ENCODE measurements around the gene TIGD7.

The TIGD7 gene, protein sequence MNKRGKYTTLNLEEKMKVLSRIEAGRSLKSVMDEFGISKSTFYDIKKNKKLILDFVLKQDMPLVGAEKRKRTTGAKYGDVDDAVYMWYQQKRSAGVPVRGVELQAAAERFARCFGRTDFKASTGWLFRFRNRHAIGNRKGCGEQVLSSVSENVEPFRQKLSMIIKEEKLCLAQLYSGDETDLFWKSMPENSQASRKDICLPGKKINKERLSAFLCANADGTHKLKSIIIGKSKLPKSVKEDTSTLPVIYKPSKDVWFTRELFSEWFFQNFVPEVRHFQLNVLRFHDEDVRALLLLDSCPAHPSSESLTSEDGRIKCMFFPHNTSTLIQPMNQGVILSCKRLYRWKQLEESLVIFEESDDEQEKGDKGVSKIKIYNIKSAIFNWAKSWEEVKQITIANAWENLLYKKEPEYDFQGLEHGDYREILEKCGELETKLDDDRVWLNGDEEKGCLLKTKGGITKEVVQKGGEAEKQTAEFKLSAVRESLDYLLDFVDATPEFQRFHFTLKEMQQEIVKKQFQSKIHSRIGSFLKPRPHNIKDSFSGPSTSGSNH

DNA sequence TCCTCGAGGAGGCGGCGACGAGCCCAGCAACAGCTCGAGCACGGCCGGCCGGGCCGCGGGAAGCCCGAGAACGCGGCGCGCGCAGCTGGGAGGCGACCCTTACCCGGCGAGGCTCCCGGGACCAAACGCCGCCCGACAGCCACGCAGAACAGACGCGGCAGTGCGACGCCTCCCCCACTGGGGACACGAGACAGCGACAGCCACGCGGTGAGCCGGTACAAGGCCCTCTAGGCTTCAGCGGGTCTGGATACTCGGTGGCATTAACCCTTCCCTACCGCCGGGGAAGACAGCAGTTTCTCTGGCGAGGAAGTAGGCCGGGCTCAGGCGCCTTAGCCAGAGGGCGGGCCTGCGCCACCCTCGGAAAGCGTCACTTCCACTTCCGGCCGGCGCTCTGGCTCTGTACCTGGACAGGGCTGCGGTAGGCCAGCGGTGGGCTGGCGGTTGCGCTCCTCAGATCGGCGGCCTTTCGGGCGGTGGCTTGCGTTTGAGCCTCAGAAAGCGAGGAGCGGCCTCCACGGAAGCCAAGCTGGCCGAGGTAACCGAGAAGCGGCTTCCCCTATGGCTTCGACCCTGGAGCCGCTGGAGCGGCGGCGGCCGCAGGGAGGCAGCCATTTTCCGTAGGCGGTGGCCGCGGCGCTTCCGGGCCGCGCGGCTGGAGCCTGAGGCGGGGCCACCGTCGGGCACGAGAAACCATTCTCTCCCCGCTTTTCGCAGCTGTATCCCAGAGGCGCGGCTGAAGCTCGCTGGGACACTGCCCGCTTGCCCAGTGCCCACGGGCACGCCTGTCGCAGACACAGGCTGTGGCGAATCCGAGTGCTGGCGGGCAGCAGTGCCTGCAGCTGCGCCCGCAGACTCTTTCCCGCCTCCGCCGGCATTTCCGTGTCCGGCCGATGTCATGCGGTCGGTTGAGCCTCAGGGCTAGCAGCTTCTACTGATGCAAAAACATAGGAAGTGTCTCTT lies at the start of gene TIGD7, which contains the start of gene ZNF75A:
Gene TIGD7 (minus strand): TSS at position 322 of the 960 bp plus-strand sequence. CDS start 4,816 bp downstream, outside the sequence.
Gene ZNF75A (plus strand): TSS at position 389 of the 960 bp plus-strand sequence. CDS start 2,932 bp downstream, outside the sequence.
- peak; percentile 49 to 53 for DNase-seq (ENCODE audit: low read depth in 2 of 2)

DNA sequence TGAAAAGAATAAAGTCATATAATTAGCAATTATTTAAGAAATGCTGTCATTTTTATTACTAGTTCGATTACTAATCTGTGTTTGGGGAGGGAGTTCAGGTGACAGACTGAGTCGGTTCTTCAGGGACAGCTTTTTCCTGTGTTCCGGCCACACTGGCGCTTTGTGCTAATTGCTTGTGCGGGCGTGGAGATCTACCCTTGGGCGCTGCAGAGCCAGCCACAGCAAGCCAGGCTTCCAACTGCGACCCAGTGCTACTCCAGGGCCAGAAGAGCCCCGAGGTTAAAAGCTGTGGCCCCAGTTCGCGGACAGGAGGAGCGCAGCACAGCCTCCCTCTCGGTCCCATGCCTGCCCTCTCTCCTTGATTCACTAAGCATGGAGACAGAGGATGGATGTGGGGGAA lies 43.9 kb upstream of the TIGD7 start:
- DNase-seq (ENCODE audit: low read depth in 2 of 2), result no peak

DNA sequence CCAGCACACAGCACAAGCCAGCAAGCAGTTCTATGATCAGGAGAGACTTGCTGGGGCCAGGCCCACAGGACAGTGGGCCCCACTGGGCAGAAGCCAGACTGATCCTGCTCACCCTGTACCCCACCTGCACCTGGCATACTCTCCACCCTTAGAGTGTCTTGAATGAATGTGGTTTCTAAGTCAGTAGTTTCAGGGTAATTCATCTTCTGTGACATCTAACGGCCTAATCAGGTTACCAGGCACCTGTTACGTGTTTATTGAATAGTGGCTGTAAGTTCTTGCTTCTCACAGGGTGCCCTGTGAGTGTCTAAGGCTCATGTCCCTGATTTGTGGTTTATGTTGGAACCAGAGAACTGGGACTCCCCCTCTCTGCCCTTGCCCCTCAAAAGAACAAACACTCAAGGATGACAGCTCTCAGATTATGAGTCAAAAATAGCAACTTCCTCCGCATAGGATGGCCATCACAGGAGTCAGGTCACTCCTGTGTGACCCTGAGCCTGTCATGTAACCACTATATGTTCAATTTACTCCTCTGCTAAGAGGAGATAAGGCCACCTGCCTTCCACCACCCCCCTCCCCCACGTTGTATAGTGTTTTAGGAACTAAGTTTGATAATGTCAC lies 43.4 kb upstream of the TIGD7 start:
- no peak for DNase-seq (ENCODE audit: low read depth in 2 of 2)

DNA sequence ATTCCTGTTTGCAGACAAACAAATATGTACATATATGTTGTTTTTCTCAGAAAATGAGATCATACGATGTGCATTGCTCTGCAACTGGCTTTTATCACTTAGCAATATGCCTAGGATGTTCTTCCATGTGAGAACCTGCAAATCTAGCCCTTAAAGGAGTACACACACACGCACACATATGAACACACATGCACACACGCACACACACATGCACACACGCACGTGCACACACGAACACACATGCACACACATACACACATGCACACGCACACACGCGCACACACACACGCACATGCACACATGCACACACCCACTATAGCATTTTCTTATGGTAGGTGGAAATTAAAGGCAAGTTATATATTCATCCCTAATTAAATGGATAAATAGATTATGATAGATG lies 42.4 kb upstream of the TIGD7 start:
- no peak for DNase-seq (ENCODE audit: low read depth in 2 of 2)

DNA sequence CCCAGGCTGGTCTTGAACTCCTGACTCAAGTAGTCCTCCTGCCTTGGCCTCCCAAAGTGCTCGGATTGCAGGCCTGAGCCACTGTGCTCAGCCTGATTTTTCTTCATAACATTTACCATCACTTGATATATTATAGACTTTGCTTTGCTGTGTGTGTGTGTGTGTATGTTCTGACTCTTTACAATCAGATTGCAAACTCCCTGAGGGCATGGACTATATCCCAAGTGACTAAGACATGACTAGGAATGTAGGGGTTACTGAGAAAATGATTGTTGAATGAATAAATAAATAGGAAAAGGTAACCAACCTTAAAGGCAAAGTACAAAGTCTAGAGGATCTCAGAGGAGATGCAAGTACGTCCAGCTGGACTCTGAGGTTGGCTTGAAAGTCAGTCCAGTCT lies 40.8 kb upstream of the TIGD7 start:
- DNase-seq (ENCODE audit: low read depth in 2 of 2), result no peak

DNA sequence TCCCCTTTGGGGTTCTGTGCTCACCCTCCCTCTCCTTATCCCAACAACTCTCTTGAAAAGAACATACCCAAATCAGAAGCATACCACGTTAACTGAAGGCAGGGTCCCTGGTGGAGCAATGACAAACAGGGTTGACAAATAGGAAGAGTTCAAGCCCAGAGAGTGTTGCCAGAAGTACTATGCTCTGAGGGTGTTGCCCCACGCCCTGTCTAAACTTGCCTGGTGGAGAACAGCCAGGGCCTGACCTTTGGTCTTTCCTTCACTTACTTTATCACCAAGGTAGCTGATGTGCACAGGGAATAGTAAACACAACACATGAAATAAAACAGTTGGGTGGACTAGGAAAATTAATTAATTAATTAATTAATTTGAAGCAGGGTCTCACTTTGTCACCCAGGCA lies 23.4 kb upstream of the TIGD7 start:
- no peak for DNase-seq (ENCODE audit: low read depth in 2 of 2)

DNA sequence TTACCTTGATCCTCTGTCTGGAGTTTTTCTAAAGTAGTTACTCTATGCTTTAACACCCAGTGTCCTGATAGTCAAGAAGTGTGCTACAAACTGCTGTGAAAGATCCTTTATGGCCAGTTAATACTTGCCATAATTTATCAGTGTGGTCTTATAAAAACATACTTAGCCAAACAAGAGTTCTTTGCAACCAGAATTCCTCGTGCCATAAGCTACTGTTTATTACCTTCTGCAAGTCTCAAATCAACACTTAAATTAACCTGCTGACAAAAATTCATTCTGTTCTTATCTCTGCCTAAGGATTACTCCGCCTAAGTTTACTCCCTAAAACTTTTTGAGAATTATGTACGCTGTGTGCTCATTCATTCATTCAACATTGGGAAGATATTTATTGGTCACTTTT lies 22.9 kb upstream of the TIGD7 start:
- DNase-seq (ENCODE audit: low read depth in 2 of 2), result no peak

DNA sequence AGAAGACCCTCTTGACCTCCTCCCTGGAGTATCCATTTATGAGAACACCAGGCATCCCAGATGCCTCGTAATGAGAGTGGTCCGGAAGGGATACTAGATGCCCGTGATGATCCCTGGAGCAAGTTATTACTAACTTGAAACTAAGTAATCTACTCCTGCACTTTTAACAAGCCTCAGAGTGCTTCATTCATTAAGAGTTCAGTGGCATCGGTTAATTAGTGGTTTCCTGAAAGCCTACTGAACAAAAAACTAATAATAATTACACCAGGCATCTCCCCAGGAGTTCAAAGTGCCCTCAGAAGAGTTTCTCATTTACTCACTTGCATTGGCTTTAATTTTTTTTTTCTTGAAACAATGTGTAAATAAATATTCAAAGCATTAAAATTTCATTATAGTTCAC lies 22.3 kb upstream of the TIGD7 start:
- no peak for DNase-seq (ENCODE audit: low read depth in 2 of 2)

DNA sequence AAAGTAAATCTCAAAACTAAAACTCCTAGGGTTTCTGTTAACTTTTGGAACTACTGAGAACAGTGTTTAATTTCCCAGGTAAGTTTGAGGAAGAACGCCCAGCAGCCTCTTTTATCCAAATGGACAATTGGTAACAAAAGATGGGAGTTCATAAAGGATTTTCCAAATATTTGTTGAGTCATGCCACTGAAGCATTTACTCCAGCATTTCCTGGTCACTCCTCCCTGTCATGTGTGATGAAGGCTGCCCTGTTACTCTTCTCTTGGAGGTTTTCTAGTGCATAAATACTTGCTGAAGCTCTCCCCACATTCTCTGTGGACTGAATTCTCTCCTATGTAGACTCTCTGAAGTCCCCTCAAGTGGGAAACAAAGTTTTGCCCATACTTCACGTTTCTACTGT lies 16.6 kb upstream of the TIGD7 start:
- DNase-seq (ENCODE audit: low read depth in 2 of 2), result no peak

DNA sequence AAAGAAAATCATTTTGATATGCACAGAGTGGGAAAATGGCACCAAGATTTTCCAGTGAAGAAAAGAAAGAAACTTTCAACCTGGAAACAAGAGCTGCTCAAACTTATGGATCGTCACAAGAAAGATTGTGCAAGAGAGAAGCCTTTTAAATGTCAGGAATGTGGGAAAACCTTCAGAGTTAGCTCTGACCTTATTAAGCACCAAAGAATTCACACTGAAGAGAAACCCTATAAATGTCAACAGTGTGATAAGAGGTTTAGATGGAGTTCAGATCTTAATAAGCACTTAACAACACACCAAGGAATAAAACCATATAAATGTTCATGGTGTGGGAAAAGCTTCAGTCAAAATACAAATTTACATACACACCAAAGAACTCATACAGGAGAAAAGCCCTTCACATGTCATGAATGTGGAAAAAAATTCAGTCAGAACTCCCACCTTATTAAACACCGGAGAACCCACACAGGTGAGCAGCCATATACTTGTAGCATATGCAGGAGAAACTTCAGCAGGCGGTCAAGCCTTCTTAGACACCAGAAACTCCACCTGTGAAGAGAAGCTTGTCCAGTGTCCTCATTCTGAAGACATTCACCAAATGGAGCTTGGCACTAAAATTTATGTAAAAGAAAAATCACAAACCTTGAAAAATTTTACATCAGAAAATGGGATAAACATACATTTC lies 12.2 kb upstream of the TIGD7 start:
- no peak for DNase-seq (ENCODE audit: low read depth in 2 of 2)

DNA sequence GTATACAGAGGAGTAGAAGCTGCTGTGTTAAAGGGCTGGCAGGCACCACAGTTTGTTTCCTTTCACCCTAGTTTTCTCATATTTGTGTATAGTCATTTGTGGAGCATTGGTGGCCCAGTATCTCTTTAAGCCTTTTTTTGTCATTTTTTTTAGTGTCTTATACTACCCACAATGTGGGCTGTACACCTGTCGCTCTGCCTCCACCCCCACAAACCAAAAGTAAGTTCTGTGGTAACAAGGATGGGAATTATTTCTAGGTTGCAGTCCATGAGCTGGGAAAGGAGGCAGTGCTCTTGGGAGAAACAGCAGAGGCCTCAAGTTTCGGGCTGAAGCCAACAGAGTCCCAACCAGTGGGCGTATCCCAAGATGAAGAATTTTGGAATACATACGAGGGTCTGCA lies 6.3 kb upstream of the TIGD7 start:
- DNase-seq (ENCODE audit: low read depth in 2 of 2), result no peak

DNA sequence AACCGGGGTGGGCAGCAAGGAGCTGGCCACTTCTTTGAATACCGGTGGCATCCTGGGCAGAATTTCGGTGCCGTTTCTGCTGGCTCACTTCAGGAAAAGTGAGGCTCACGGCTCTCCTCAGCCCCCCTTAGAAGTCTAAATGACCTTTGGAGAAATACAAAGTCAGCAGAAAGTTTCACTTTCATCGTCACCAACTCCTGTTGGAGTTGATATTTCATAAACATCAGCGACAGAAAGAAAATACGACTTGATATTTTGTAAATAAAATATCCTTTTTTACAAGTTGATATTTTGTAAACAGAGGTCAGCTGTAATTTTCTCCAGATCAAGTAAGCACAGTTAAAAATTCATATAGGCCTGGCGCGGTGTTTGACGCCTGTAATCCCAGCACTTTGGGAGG lies 848 bp upstream of the TIGD7 start:
- no peak for DNase-seq (ENCODE audit: low read depth in 2 of 2)

DNA sequence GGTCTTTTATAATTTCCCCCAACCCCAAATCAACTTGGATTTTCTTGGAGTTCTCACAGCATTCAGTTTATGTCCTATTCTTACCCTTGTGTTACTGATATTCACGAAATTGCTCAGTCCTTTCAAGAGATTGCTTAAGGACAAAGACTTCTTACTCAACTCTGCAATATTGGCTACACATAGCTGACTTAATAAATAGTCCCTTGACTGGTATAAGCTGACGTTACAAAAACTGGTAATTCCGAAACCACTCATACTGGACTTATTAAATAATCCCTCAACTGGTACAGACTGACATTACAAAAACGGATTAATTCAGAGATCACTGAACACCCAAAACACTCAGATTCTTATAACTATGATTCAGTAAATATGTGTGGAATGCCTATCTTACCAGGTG lies 860 bp downstream of the TIGD7 start:
- DNase-seq (ENCODE audit: low read depth in 2 of 2), result no peak

DNA sequence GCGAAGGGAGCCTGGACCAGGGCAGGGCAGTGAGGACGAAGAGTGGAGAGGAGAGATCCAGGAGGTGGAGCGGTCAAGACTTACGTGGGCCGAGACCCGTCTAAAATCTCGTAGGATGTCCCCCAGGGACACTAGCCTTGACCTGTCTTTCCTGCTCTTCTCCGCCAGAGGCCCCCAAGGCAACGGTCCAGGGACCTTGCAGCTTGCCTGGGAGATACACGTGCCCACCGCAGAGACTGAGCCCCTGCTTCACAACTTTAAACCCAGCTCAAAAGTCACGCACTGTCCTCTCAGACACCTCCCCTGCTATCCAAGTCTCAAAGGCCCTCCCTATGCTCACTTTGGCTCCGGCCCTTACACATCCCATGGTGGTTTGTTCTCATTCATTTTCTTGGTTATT lies 9.4 kb downstream of the TIGD7 start:
- DNase-seq (ENCODE audit: low read depth in 2 of 2), result no peak

DNA sequence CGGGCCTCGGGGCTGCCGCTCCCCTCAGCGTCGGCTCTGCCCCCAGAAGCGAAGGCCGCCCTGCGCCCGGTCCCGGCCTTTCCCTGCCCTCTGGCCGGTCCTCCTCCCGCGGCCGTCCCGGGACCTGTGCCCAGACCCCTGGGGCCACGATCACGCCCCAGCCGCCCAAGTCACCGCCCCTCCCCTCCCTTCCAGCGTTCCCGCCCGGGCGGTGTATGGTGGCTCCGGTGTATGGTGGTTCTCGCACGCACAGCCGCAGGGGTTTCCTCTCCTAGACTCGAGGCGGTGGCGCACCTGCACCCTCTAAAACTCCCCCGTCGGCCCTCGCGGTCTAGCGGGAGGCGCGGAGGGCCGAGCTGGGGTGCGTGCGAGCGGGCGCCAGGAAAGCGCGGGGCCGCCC lies 10.0 kb downstream of the TIGD7 start:
- no peak for DNase-seq (ENCODE audit: low read depth in 2 of 2)

DNA sequence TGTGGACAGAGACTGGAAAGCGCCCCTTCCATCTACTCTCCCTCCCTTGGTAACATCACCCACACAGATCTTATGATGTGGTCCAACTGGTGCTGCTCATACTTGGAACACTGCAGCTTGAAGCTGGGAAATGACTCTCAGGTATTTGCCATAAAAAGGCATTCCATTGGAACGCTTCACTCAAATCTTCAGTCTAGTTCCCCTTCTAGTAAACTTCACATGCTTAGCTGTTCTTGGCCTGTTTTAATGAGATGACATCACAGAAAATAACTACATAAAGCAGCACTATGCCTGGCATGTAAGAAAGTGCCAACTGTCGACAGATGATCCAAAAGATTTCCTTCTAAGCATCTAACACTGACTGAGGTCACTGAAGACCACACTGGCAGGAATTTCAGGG lies 12.6 kb downstream of the TIGD7 start:
- DNase-seq (ENCODE audit: low read depth in 2 of 2), result no peak

DNA sequence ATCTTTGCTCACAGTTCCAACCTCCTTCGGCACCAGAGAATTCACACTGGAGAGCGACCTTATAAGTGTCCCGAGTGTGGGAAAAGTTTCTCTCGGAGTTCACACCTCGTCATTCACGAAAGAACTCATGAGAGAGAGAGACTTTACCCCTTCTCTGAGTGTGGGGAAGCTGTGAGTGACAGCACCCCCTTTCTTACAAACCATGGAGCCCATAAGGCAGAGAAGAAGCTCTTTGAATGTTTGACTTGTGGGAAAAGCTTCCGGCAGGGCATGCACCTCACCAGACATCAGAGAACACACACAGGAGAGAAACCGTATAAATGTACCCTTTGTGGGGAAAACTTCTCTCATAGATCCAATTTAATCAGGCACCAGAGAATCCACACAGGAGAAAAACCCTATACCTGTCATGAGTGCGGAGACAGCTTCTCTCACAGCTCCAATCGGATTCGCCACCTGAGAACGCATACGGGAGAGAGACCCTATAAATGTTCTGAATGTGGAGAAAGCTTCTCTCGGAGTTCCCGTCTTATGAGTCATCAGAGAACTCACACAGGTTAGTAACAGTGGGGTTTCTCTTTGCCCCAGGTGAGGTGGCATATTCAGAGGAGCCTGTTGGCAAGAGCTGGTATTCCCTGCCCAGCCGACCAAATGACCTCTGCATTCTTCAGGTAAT lies 15.1 kb downstream of the TIGD7 start:
- DNase-seq (ENCODE audit: low read depth in 2 of 2), result no peak

DNA sequence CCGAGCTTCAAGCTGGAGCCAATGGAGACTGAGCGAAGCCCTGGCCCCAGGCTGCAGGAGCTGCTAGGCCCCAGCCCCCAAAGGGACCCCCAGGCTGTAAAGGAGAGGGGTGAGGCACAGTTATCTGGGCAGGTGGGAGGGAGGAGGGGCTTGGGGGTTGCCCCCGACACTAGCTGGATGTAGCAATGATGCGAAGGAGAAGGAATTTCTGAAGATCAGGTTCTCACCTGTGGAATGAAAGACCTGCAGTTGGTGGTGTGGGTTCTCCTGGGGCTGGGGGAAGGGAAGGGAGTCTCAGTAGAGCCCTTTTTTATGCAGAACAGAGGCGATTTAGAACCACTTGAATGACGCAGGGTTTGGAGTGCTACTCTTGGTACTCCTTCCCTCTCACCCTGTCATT lies 20.1 kb downstream of the TIGD7 start:
- DNase-seq (ENCODE audit: low read depth in 2 of 2), result no peak

DNA sequence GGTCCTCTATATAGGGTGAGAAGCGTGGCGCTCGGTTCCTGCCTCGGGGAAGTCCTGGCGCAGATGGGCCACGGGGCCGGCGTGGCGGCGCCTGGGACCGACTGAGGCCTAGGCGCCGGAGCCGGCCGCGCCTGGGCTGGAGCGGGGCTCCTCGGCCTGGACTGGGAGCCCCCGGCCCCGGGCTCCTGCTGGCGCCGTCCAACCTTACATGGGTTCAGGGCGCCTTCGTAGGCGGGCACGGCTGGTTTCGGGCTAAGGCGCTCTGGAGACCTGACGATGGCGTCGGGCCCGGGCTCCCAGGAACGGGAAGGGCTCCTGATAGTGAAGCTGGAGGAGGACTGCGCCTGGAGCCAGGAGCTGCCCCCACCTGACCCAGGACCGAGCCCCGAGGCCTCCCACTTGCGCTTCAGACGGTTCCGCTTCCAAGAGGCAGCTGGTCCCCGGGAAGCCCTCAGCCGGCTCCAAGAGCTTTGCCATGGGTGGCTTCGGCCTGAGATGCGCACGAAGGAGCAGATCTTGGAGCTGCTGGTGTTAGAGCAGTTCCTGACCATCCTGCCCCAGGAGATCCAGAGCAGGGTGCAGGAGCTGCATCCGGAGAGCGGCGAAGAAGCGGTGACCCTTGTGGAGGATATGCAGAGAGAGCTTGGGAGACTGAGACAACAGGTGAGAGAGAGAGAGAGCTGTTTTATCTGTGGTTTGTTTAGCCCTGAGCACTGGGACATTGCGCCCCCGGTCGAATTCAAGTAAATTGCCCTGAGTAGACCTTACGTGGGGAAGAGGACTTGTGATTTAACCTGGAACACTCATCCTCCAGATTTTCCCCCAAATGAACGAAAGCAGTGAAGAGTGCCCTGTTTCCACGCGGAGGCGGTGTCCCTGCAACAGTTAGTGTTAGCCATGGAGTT lies 21.4 kb downstream of the TIGD7 start:
- no peak for DNase-seq (ENCODE audit: low read depth in 2 of 2)

Measured in stimulated activated CD4-positive, alpha-beta T cell treated with anti-CD3 and anti-CD28 coated beads, Interleukin-1b, Interleukin-23, amount 100 ng/mL, for 1 hour (primary cell).